Upper lobe of left lung (tissue), 4 donors: ENCODE results near the gene SKOR1.

ENCODE experiments used
- CTCF ChIP-seq, 6 experiments: fragments of 450-650 bp in 4 of 6; fragments of 200-600 bp in 2 of 6; sonication (generic) in 2 of 6; IDR thresholded peaks; one replicate each; pipeline ENCODE4 v1.5.1; 2016 to 2019; ENCODE audit warnings: antibody characterized with exemption in 6 of 6
- EP300 ChIP-seq, 4 donors: sonication (generic); formaldehyde crosslinking; IDR thresholded peaks; one replicate each; pipeline ENCODE4 v1.5.1; 2017; ENCODE audit warnings: antibody characterized with exemption in 4 of 4, control low read depth in 2 of 4
- POLR2A ChIP-seq, 4 donors: fragments of 450-650 bp; IDR thresholded peaks; one replicate each; pipeline ENCODE4 v1.5.1; 2016 to 2017; ENCODE audit warnings: antibody characterized with exemption in 4 of 4, mild to moderate bottlenecking in 2 of 4
- POLR2AphosphoS5 ChIP-seq, 2 donors: sonication (generic); formaldehyde crosslinking; IDR thresholded peaks; one replicate each; pipeline ENCODE4 v1.5.1; 2017; ENCODE audit warnings: antibody characterized with exemption in 2 of 2

- TF ChIP-seq POLR2A (IDR thresholded peaks at IDR 0.05): no peak
- TF ChIP-seq CTCF (IDR thresholded peaks at IDR 0.05): no peak
- no peak for TF ChIP-seq POLR2AphosphoS5 (IDR thresholded peaks at IDR 0.05)
- TF ChIP-seq EP300 (IDR thresholded peaks at IDR 0.05): no peak
Observed at GRCh38 chr15:67803299-67803698, 22.0 kb upstream of the SKOR1 start.
